COLO829 (cell line): ENCODE measurements around the gene RASAL1.

Experiments used
- DNase-seq: peaks from one replicate; pipeline ENCODE4 v3.0.0; 2012; ENCODE audit warnings: low spot score

RASAL1 gene

GRCh38 chr12:113115455-113116126 is 20.0 kb downstream of the RASAL1 start:
- no peak for DNase-seq

GRCh38 chr12:113114447-113115178 is 20.9 kb downstream of the RASAL1 start:
- DNase-seq, result no peak

DNA sequence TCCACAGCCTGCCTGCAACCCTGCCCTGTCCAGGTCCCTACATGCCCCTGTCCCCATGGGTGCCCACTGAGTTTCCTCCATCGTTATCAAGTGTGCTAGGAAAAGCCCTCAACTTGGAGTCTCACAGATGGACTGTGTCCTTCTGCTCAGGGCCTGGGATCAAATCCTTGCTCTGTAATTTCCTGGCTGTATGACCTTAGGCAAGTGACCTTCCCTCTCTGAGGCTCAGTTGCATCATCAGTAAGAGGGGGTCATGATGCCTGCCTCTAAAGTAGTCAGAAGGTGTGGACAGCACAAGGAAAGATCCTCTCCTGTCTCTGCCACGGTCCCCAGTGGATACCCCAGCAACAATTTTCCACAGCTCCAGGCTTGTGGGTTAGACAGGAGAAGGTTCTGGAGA is 22.2 kb downstream of the RASAL1 start:
- DNase-seq, result no peak

DNA sequence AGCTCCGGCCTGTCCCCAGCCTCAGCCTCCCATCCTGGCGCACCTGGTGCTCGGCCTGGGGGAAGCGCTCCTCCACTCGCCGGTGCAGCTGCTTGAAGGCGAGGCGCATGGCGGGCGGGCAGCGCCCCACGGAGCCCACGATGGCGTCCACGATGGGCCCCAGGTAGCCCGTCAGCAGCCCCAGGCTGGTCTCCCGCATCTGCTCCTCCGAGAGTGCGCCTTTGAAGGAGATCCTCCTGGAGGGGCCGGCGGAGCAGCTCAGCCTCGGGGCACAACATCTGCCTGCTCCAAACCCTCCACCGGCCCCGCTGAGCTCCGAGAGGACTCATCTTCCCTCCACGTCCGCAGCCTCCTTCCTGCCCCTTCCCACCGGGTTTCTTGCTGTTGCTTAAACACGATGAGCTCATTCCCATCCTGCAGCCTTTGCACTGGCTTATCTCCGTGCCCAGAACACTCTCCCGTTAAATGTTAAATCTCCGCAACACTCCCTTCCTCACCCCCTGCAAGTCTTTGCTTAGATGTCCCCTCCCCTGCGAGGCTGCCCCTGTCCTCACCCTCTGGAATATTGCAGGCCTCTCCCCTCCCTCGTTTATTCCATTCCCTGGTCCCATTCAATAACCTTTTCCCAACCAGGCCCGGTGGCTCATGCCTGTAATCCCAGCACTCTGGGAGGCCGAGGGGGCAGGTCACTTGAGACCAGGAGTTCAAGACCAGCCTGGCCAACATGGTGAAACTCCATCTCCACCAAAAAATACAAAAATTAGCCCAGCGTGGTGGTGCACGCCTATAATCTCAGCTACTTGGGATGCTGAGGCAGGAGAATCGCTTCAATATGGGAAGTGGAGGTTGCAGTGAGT is 23.3 kb downstream of the RASAL1 start:
- DNase-seq, result no peak

GRCh38 chr12:113111247-113111646 is 24.3 kb downstream of the RASAL1 start:
- no peak for DNase-seq

GRCh38 chr12:113109872-113110599 is 25.5 kb downstream of the RASAL1 start:
- no peak for DNase-seq

DNA sequence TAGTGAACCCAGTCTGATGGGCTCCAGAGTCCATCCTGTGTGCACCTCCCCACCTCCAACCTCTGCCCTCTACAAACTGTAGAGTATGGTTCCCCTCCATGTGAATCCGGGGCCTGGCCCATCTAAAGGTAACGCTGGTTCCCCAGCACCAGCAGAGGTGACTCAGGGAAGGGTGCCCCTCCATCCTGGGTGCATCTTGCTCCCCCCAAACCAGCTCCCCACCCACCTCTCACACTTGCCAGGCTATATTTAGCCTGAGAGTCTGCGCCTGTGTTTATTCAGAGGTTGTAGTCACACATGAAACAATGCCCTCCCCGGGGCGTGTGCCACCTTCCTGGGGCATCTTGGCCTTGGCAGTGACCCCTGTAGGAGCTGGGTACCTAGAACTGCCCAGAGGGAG is 26.2 kb downstream of the RASAL1 start:
- no peak for DNase-seq

DNA sequence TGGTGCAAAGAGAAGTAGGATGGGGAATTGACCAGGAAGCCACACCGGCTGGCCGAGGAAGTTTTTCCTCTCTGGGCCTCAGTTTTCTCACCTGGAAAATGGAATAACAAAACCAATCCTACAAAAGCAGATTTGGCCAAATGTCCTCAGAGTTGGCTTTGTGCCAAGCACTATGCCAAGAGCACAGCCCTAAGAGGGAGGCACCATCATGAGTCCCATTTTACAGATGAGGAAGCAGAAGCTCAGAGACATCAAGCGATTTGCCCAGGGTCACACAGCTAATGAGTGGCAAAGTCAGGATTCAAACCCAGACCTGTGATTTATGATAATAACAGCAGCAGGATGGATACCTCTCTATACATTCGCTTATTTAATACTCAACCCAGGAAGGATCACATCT is 27.3 kb downstream of the RASAL1 start:
- no peak for DNase-seq

DNA sequence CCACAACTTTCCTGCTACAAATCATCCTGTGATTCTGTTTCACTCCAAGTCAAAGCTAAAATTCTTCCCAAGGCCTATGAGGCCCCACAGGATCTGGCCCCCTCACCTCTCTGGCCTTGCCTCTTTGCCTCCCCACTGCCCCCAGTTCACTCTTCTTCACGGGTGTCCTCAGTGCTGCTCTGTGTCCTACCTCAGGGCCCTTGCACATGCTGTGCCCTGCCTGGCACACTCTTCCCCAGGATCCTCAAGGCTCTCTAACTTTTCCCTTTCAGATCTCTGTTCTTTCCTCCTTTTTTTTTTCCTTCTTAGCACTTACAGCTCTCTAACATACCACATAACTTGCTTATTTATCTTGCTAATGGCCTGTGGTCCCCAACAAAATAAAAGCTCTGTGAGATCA is 29.2 kb downstream of the RASAL1 start:
- no peak for DNase-seq

GRCh38 chr12:113105606-113106271 is 29.8 kb downstream of the RASAL1 start:
- DNase-seq, result no peak

GRCh38 chr12:113104953-113105510 is 30.5 kb downstream of the RASAL1 start:
- DNase-seq, result no peak

GRCh38 chr12:113103756-113104450 is 31.7 kb downstream of the RASAL1 start:
- no peak for DNase-seq

DNA sequence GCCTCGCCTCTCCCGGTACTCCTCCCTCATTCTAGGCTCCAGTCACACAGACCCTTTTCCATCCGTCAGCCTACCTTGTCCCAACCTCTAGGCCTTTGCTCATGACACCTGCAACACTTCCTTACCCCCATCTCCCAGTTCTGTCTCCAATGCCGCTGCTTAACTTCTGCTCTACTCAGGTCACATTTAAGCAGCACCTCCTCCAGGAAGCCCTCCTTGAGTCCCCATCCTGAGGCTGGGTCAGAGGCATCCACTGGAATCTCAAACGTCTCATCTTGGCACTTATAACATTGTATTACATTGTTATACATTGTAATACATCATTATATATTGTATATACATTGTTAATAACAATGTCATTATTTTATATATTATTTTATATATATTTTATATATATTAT is 32.8 kb downstream of the RASAL1 start:
- DNase-seq, result no peak

DNA sequence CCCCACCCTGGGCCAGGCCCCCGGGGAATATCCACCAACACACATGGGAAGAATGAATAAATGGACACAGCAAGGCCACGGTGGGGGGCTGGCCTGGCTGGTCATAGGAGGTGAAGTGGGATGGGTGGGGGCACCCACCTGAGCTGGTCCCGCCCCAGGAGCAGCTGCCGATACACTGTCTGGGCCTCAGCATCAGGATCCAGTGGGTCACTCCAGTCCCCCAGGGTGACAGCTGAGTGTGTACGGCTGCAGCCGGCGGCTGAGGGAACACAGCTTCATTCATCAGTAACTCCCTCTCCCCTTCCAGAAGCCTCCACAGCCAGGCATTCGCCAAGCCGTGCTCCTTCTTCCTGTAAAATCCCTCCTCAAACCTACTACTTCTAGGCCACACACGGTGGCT is 33.8 kb downstream of the RASAL1 start:
- no peak for DNase-seq

DNA sequence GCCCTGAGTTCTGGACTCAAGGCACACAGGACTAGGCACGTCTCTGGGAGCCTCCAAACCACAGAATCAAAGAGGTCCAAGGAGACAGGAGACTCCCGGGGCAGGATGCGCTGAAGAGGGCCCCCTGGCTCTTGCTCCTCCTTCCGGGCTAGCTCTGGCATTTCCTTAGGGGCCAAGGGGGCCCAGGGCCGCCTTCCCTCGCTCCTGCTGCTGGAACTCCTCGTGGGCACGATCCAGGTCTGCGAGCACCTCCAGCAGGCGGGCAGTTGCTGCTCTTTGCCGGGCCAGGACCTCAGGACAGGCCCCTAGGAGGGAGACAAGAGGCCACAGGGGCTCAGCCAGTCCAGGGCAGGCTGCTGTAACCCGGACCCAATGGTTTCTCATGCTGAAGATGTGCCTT is 35.8 kb downstream of the RASAL1 start:
- no peak for DNase-seq

GRCh38 chr12:113099364-113099763 is 36.2 kb downstream of the RASAL1 start:
- DNase-seq, result no peak

- DNase-seq, result peak; percentile 90
Measured at GRCh38 chr12:113098441-113099028, 37.0 kb downstream of the RASAL1 start.

DNA sequence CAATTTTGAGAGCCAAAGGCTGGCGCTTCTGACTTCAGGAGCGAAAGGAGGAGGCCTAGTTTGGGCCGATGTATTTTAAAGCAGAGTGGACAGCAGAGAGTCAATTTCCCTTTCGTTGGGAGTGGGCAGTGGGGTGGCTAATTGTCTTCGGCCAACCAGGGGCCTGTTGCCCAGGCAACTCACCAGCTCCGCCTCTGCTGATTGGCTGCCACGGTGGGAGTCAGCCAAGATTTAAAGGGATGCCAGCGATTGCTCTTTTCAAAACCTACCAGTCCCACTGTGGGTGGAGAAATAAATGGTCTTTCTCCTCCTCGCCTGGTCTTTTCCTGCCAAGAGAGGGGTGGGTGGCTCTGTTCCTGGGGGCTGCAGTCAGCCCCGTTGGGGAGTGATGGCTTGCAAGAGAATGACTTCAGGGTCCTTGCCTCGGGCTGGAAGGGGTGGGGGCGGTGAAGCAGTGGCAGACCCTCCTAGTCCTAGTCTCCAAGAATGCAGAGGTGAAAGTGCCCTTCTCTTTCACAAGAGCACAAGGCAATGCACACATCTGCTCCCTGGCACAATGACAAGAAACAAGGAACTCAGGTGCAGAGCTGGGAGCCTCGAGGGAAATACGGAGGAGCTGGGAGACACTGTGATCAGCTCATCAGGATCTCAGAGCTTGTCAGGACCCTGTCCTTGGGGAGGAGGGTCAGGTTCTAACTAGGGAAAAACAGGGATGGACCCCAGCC is 37.7 kb downstream of the RASAL1 start:
- peak; percentile 34 for DNase-seq

DNA sequence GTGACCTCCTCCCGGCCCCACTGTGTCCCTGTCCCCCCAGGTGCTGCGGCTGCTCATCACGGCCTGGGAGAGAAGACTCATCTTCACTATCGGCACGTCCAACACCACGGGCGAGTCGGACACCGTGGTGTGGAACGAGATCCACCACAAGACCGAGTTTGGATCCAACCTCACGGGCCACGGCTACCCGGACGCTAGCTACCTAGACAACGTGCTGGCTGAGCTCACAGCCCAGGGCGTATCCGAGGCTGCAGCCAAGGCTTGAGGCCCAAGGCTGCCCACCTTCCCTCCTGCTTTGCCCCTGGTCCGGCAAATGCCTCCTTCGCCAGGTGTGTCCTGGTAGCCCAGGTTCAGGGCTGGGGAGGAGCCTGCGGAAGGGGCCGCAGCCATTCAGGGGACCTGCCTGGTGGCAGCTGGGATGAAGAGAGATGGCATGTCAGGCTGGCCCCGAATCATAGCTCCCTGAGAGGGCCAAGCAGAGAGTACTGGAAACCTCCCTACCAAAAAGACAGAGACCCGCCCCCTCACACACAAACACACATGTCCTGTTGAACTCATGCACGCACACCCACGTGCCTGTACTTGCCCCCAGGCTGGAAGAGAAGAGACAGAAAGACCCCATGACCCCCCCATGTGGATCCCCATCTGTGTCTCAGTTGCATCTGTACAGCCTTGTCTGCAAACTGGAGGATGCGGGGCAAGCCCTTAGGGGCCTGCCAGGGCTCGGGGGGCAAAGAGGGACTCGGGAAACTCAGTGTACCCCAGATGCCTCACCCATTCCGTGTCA is 38.7 kb downstream of the RASAL1 start:
- no peak for DNase-seq
